Activated CD4-positive, CD25-positive, alpha-beta regulatory T cell treated with anti-CD3 and anti-CD28 coated beads, Interleukin-2, amount 50 U/mL, for 72 hours (primary cell): ENCODE measurements around the gene FAM234A.
"Not testable (repeated sequence)": the region's sequence is repeated elsewhere in the genome, so short reads cannot be mapped to it uniquely, and the experiment has no call there.

Experiments
- DNase-seq: peaks from one replicate; pipeline ENCODE4 v3.0.0; 2021

Gene FAM234A, protein sequence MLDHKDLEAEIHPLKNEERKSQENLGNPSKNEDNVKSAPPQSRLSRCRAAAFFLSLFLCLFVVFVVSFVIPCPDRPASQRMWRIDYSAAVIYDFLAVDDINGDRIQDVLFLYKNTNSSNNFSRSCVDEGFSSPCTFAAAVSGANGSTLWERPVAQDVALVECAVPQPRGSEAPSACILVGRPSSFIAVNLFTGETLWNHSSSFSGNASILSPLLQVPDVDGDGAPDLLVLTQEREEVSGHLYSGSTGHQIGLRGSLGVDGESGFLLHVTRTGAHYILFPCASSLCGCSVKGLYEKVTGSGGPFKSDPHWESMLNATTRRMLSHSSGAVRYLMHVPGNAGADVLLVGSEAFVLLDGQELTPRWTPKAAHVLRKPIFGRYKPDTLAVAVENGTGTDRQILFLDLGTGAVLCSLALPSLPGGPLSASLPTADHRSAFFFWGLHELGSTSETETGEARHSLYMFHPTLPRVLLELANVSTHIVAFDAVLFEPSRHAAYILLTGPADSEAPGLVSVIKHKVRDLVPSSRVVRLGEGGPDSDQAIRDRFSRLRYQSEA

GRCh38 chr16:234468-235305 is at the start of gene FAM234A:
Gene FAM234A (plus strand): TSS chr16:234821. CDS start chr16:254414, 19,593 bp downstream.
- peak; percentile 96 for DNase-seq

- DNase-seq: no peak
Measured at GRCh38 chr16:185213-185612, 49.4 kb upstream of the FAM234A start.

GRCh38 chr16:185691-186090 is 48.9 kb upstream of the FAM234A start:
- no peak for DNase-seq

GRCh38 chr16:187330-187729 is 47.3 kb upstream of the FAM234A start:
- no peak for DNase-seq

DNA sequence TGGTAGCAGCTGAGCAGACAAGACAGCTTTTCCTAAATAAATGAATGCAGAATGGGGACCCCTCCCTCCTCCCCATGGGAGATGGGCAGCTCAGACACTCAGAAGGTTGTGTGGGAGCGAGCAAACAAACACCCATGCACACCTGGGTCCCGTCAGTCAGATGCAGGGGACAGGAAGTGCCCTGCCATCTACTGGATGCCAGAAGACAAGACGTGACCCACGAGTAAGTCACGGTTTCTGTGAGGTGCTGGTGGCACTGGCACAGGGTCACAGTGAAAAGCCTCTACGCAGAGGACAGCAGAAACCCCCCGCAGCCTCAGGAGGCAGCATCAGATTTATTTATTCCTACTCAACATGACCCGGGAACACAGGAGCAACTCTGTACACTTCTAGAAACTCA is 45.9 kb upstream of the FAM234A start:
- DNase-seq: no peak

- no peak for DNase-seq
Measured at GRCh38 chr16:189604-190186, 44.9 kb upstream of the FAM234A start.

DNA sequence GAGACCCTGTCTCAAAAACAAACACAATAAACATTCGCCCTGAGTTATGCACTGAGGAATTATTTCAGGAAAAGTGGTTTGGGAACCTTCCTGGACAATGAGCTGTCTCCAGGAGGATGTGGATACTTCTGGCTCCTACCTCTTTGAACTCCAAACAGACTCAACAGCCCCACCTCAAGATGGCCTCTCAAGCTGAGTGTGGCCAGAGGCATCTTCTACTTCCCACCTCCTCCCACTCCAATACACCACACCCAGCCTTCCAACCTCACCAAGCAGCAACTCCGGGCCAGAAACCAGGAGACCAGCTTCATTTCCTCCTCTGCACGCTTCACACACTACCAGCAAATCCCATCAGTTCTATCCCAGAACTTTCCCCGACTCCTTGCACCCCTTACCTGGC is 42.8 kb upstream of the FAM234A start:
- DNase-seq: no peak

DNA sequence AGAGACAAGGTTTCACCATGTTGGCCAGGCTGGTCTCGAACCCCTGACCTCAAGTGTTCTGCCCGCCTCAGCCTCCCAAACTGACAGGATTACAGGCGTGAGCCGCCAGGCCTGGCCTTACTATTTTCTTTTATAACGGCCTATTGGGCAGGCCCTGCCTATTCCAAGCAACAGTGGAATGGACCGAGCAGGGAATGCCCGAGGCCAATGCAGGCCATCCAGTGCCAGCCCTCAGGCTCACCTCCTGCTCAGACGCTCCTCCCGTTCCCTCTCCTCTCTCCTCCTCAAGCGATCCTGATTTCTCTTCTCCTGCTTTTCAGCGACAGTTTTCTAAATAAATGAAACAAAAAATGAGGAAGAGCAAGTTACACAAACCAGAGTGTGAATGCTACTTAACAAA is 41.9 kb upstream of the FAM234A start:
- DNase-seq: no peak

GRCh38 chr16:193441-193840 is 41.2 kb upstream of the FAM234A start:
- DNase-seq: no peak

- no peak for DNase-seq
Measured at GRCh38 chr16:194516-194915, 40.1 kb upstream of the FAM234A start.

DNA sequence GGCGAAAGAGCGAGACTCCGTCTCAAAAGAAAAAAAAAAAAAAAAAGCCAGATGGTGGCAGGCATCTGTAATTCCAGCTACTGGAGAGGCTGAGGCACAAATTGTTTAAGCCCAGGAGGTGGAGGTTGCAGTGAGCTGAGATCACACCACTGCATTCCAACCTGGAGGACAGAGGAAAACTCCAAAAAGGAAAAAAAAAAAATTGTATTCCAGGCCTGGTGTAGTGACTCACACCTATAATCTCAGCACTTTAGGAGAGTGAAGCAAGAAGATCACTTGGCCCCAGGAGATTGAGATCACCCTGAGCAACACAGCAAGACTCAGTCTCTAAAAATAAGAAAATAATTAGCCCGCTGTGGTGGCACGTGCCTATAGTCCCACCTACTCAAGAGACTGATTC is 34.2 kb upstream of the FAM234A start:
- no peak for DNase-seq

DNA sequence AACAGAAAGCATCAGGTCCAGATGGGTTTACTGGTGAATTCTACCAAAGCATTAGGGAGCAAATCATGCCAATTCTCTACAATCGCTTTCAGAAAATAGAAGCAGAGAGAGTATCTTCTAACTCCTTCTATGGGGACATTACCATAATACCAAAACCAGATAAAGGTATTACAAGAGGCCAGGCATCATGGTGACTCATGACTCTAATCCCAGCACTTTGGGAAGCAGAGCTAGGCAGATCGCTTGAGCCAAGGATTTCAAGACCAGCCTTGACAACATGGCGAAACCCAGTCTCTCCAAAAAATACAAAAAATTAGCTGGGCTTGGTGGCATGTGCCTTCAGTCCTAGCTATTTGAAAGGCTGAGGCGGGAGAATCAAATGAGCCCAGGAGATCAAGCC is 31.4 kb upstream of the FAM234A start:
- DNase-seq: no peak

DNA sequence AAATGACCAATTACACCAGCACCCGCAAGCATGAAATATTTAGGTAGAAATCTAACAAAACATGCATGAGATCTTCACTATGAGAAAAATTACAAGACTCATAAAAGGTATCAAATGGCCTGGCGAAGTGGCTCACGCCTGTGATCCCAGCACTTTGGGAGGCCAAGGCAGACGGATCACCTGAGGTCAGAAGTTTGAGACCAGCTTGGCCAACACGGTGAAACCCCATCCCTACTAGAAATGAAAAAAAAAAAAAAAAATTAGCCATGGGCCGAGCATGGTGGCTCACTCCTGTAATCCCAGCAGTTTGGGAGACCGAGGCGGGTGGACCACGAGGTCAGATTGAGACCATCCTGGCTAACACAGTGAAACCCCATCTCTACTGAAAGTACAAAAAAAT is 30.6 kb upstream of the FAM234A start:
- DNase-seq: not testable (repeated sequence)

DNA sequence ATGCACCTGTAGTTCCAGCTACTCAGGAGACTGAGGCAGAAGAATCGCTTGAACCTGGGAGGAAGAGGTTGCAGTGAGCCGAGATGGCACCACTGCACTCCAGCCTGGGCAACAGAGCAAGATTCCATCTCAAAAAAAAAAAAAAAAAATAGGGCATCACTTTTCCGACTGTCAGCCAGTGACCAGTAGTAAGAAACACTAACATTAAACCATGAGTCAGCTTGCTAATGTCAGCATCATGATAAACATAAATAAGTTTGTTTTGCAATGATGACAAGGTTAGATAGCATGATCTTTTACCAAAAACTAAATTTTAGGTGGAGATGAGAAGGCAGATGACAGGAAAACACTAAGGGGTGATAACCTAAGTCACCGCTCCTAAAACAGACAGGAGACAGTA is 25.3 kb upstream of the FAM234A start:
- not testable (repeated sequence) for DNase-seq

DNA sequence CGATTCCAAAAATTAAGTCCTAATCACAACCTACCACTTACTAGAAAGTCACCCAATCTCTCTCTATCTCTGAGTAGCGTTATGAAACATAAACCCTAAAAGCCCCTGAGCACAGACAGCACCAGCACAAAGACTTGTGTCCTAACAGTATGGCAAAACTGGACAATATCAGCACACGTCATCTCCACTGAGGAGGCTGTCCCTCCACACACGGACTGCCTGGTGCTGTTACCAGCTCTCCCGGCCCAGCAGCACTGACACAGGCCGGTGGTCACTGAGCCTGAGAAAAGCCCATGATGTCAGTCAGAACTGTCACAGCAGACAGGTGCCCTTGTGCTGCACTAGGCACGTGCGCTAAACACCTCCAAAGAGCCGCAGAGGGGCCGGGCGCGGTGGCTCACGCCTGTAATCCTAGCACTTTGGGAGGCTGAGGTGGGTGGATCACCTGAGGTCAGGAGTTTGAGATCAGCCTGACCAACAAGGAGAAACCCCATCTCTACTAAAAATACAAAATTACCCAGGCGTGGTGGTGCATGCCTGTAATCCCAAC is 22.9 kb upstream of the FAM234A start:
- DNase-seq: not testable (repeated sequence)

DNA sequence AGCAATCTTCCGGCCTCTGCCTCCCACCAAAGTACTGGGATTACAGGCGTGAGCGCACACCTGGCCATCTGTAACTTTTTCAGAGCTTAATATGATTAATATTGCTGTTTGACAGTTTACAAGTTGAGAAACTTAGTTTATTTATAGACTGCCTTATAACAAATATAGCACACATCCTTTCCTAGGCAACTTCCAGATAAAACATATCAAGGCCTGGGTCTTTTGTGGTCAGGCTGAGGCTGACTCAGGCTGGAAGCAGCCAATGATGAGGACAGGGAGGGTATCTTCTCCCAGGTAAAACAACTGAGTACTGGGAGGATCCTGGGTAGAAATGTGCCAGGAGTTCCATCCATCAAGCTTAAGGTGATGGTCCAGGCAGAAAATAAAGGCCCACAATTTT is 21.6 kb upstream of the FAM234A start:
- DNase-seq: no peak

- no peak for DNase-seq
Measured at GRCh38 chr16:220021-220420, 14.6 kb upstream of the FAM234A start.

DNA sequence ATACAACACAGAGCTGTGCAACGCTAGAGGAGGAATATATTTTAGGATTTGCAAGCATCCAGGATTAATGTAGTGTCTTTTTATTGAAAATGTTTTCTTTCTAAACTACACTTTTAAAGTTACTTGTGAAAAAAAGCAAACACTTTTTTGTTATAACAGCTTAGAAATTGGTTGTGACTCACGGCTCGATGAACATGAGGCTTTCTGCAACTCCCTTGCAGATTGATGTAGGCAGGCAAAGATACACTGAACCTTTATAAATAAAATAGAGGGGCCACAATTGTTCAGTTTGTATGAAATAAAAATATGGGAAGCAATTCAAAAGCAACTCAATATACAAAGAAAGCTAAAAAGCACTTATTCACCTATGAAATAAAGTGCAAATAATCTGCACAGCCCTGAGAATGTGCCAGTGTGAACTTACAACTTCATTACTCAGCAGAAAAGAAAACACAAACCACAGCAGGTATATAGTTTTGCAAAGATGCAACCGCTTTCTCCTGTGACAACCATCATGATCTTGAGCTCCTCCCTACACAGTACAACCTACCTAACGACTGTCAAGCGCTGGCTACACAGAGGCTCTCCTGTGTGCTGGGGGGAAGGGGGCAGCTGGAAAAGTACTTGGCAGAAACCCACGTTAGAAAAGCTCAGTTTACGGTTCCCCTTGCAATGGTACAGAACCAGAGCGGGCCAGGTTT is 6.3 kb upstream of the FAM234A start:
- DNase-seq: no peak

DNA sequence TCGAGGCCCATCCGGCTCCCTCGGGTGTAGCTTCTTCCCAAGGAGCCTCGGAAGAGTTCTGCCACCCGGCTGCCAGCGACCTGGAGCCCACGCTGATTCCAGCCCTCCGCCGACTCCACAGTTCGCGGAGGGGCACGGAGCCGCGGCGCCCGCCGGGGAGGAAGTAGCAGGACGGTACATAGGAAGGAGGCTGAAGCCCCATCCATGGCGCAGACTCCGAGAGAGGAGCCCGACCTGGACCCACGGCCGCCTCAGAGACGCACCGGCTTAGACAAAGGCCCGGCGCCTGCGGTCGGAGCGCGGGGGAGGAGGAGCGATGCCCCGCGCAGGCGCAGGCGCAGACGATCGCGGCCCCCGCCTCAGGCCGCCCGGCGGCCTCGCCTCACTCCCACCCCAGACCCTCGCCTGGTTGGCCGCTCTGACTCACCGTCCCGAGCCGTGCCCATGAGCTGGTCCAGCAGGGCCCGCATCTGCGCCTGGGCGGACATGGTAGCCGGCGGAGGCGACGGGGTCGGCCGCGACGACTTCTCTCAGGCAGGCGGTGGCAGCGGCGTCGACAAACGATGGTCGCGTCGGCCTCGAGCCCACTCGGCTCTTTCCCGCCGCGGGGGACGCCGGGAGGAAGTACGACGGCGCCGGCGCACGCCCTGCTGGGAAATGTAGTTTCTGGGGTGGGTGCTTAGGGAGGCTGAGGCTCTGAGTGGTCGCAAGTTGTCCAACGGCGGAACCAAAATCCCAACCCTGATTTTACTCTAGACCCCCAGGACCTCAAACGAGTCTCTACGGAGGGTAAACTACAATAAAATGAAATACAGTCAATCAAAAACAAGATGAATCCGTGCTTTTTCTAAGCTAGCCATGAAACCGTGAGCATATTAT is 5.5 kb upstream of the FAM234A start, which contains the start of gene LUC7L:
Gene LUC7L (minus strand): TSS at position 598 of the 879 bp plus-strand sequence. CDS start 110 bp downstream, at position 488.
- peak; percentile 86 for DNase-seq

- DNase-seq: no peak
Measured at GRCh38 chr16:229731-230281, 4.8 kb upstream of the FAM234A start.

GRCh38 chr16:230351-230750 is 4.3 kb upstream of the FAM234A start:
- not testable (repeated sequence) for DNase-seq
